HG03095 (cell line): ENCODE measurements around the gene LARGE1.
A peak's percentile ranks its signal among the peaks of the same experiment; 100 is the strongest.
"Not testable (repeated sequence)": the region's sequence is repeated elsewhere in the genome, so short reads cannot be mapped to it uniquely, and the experiment has no call there.

Experiments
- ATAC-seq: cut with Tn5 transposase; IDR thresholded peaks from one replicate; pipeline ENCODE4 v1.9.1; 2021; ENCODE audit warnings: moderate library complexity; ENCODE audit not compliant: unreplicated experiment

Gene LARGE1

GRCh38 chr22:33858653-33859052 lies 61.6 kb downstream of the LARGE1 start:
- not testable (repeated sequence) for ATAC-seq

GRCh38 chr22:33857767-33858166 lies 62.5 kb downstream of the LARGE1 start:
- not testable (repeated sequence) for ATAC-seq

- no peak for ATAC-seq
These were observed 65.6 kb downstream of the LARGE1 start for GRCh38 chr22:33854724-33855123.

GRCh38 chr22:33853200-33854097 lies 66.8 kb downstream of the LARGE1 start:
- ATAC-seq, result peak; percentile 66

GRCh38 chr22:33851821-33852384 lies 68.4 kb downstream of the LARGE1 start:
- ATAC-seq, result no peak

GRCh38 chr22:33851240-33851639 lies 69.0 kb downstream of the LARGE1 start:
- no peak for ATAC-seq

- ATAC-seq, result no peak
These were observed 69.6 kb downstream of the LARGE1 start for GRCh38 chr22:33850724-33851123.

GRCh38 chr22:33850193-33850592 lies 70.1 kb downstream of the LARGE1 start:
- ATAC-seq, result no peak

- no peak for ATAC-seq
These were observed 72.0 kb downstream of the LARGE1 start for GRCh38 chr22:33848251-33848650.

- no peak for ATAC-seq
These were observed 76.0 kb downstream of the LARGE1 start for GRCh38 chr22:33844273-33844672.

GRCh38 chr22:33842421-33843094 lies 77.7 kb downstream of the LARGE1 start:
- ATAC-seq, result peak; percentile 49

GRCh38 chr22:33842006-33842354 lies 78.3 kb downstream of the LARGE1 start:
- ATAC-seq, result no peak

GRCh38 chr22:33841281-33842005 lies 78.8 kb downstream of the LARGE1 start:
- no peak for ATAC-seq

GRCh38 chr22:33838644-33839043 lies 81.6 kb downstream of the LARGE1 start:
- ATAC-seq, result no peak

- no peak for ATAC-seq
These were observed 82.5 kb downstream of the LARGE1 start for GRCh38 chr22:33837826-33838225.

GRCh38 chr22:33835265-33835664 lies 85.0 kb downstream of the LARGE1 start:
- no peak for ATAC-seq

GRCh38 chr22:33832558-33833151 lies 87.6 kb downstream of the LARGE1 start:
- no peak for ATAC-seq

- no peak for ATAC-seq
These were observed 88.6 kb downstream of the LARGE1 start for GRCh38 chr22:33831651-33832050.

- ATAC-seq, result no peak
These were observed 89.1 kb downstream of the LARGE1 start for GRCh38 chr22:33831207-33831606.

- ATAC-seq, result no peak
These were observed 90.6 kb downstream of the LARGE1 start for GRCh38 chr22:33829546-33830280.
